NCI-H69 (cell line): Measurements from ENCODE around the gene TEX44.

Source experiments
- DNase-seq: peaks from one replicate; lab custom pipeline; 2025; lab: John Stamatoyannopoulos, UW

Gene TEX44

DNA sequence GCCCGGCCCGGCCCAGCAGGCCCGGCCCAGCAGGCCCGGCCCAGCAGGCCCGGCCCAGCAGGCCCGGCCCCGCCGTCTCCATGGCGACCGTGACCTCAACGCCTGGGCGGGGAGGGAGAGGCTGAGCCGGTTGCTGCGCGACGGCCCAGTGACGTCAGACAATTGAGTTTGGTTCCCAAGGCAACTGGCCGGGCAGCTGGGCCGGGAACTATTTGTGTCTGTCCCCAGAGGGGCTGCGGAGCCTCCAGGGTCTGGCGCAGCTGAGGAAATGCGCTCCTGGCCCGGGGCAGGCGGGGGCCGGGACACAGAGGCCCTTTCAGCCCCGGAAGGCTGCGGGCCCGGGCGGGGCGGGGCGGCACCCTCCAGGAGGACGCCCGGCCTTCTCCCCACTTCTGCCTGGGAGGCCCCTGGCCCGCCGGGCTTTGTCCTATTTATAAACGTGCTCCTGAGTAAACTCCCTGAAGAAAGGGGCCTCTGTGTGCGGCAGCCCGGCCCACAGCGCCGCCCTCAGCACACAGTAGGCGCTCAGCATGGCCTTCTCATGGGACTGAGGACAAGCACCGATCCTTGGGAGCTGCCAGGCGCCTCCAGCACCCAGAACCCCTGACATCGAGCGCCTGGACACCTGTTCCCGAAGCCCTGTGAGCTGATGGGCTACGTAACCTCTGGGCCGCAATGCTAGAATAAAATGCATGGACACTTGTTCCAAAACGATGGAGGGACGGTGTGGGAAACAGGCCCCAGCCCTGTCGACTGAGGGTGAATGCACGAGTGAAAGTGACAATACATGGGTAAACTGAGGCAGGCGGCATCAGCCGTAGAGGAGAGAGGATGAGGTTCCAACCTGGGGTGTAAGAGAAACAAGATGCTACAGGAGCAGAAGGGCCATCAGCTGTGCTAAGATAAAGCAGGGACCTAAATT, 12.3 kb downstream of the TEX44 start:
- DNase-seq: peak; percentile 96

DNA sequence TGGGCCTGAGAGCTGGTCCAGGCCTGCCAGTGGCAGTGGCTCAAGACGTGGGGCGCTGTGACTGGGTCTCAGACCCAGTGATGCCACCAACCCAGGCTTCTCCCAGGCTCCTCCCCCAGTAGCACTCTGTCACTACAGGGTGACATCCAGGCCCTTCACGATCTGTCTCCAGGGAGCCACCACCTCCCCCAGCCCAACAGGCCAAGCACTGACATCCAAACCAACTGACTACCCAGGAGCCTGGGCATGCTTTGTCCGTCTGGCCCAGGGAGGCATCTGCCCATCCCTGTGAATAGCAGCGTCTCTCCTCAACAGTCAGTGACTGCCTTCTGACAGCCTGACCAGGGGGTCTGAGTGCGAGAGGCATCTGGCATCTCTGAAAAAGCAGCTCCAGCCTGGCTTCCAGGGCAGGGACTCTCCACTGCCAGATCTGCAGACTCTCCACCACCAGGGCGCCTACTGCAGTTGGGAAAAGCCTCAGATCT, 13.0 kb downstream of the TEX44 start:
- DNase-seq: peak; percentile 16

- no peak for DNase-seq
Observed at GRCh38 chr2:231606941-231607340, 14.3 kb downstream of the TEX44 start.

GRCh38 chr2:231611273-231612108, 18.8 kb downstream of the TEX44 start:
- peak; percentile 32 for DNase-seq

GRCh38 chr2:231612109-231612455, 19.4 kb downstream of the TEX44 start:
- peak; percentile 21 for DNase-seq

DNA sequence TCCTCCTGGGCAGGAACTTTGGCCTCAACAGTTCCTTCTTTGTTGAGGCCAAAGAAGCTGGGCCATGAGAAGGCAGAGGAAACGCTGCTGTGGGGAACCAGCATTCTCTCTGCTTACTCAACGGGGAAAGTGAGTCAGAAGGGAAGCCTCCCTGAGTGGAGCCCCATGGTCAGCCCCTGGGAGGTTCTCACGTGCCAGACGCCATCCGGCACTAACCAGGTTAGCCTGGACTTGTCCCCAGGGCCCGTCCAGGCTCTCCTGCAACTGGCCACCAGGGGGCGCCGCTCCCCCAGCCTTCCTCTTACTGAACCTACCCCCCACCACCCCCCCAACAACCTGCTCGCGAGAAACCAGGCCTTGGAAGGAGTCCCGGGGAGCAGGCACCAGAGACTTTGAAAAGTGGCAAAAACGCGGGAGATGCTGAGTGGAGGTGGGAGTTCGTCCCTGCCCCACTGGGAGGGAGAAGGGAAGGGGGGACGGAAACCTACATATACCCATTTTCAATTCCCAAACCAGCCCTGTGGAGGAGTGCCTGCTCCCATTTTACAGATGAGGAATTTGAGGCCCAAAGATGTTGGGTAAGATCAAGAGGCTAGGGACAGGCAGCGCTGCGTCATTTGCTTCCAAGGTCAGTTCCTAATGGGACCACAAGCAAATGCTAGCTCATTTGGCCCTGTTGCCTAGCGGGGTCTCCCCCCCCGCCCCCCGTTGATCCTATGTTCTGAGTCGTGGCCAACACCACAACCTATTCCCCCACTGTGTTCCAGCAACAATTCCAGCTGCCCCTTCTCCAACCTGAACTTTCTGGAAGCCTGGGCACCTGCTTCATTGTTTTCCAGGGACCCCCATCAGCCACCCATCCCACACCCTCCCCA, 20.0 kb downstream of the TEX44 start:
- DNase-seq: peak; percentile 80

DNA sequence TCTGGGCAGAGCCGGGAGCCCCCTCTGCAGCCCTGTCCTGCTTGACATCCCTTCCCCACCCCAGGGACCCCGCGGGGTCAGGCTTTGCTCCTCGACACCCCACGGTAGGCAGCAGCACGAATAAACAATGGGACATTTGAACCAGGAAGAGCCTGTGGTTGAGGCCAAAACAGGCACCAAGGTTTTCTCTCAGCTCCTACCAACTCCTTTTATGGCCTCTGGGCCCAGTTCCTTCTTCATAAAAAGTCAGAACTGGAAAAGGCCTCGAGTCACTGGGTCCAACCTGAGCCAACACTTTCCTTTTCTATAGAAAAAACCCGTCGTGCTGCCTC, 20.6 kb downstream of the TEX44 start:
- DNase-seq: peak; percentile 53

DNA sequence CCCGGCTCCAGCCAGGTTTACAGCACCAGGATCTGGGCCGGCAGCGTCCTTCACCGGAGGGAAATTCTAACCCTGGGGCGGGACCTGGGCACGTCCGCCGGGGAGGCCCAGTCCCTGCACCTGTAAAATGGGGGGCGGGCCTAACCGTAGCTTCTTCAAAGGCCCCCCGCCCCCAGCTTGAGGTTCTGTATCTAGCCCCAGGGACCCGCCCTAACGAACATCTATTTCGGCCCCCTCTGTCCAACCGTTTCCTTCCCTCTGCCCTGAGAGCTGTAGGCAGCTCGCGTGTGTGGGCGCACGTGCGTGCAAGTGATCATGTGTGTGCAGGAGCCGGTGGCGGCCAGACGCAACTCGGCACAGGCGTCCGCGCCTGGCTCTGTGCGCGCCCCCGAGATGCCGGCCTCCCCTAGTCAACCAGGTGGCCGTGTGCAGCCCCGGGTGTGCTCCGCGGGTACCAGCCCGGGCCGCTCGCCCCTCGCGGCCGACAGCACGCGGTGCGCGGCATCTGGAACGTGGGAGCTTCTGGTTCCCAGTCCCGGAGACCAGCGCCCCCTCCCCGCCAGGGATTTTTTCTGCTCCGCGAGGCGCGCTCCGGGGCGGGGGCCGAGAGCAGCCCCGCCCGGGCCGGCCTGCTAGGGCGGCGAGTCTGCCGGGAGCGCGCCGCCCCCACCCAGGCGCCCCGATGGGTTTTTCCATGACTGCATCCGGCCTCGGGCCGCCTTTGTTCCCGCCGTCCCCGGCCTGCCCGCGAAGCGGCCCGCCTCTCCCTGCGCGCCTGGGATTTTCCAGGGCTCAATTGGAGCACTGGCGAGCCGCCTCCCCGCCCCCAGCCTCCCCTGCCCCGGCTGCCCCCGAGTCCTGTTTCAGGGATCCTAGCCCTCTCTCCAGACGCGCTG, 21.2 kb downstream of the TEX44 start:
- DNase-seq: peak; percentile 89

- DNase-seq: no peak
Observed at GRCh38 chr2:231614559-231615057, 21.9 kb downstream of the TEX44 start.

DNA sequence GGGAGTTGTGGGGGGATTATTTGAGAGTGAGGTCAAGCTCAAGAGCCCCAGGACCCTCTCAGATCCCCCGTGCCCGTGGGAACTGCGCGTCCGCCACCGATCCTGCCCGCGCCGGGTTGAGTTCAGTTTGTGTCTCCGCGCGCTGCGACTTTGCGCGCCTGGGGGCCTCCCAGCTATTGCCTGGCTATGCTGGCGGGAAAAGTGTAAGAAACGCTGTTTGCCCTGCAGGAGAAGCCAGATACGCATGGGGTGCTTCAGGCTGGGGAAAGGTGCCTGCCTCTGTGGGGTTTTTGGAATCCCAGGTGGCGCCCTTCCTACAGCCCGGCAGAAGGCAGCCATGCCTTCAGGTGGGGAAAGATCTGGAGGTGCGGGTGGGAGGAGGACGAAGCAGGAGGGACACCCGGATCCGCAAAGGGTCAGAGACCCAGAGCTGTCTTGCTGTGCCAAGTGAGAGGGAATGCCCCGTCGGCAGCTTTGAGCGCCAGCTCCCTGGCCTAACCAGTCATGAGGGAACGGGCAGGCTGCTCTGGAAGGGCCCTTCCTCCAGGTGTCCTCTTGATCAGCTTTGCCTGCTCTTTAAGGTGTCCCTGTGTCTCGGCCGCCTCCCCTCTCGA, 22.5 kb downstream of the TEX44 start:
- no peak for DNase-seq

DNA sequence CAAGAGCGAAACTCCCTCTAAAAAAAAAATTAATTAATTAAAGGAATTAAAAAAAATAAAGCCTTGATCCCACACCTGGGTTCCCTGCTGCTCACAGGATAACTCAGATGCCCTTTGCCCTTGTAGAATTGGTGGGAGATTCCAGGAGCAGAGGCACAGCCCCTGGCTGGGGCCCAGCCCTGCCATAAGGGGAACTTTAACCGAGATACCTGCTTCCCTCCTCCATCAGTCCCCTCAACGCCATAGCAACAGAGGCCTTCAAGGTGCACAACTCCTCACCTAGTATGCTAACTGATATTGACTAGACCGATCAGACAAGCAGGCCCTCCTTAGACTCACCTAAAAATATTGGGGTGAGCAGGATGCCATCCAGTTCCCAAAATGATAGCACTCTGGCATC, 23.6 kb downstream of the TEX44 start:
- DNase-seq: no peak

DNA sequence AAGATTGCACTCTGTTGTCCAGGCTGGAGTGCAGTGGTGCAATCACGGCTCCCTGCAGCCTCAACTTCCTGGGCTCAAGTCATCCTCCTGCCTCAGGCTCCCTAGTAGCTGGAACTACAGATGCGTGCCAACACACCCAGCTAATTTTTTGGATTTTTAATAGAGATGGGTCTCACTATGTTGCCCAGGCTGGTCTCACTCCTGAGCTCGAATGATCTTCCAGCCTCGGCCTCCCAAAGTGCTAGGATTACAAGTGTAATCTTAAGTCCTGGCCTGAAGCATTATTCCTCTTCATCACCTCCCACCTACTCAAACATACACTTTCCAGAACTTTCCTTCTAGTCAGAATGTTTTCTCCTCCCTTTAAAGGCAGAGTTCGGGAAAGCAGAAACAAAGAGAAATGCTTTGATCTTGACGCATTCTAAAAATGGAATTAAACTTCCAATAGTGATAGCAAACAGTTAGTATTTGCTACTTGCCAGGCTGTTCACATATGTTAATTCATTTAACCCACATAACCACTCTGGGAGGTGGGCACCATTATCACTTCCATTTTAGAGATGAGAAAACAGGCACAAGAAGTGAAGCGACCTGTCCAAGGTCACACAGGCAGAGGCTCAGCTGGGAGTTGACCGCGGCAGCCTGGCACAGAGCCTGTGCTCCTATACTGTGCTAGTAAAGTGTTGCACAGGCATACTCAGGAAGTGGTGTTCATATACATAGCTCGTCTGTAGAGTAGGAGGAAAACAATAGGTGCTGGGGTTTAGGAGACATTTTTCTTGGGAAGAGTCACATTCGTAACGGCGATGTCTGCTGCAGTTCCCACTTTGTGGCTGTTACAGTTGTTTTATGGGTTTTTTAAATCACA, 24.6 kb downstream of the TEX44 start:
- peak; percentile 3 for DNase-seq

GRCh38 chr2:231621051-231621879, 28.6 kb downstream of the TEX44 start:
- peak; percentile 83 for DNase-seq

DNA sequence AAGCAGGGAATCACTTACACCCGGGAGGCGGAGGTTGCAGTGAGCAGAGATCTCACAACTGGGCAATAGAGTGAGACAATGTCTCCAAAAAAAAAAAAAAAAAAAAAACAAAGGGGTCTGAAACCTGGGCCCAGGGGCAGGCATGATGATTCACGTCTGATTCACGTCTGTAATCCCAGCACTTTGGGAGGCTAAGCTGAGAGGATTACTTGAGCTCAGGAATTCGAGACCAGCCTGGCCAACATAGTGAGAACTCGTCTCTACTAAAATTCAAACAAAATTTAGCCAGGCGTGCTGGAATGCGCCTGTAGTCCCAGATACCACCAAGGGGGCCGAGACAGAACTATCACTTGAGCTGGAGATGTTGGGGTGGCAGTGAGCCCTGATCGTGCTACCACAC, 30.3 kb downstream of the TEX44 start:
- no peak for DNase-seq

DNA sequence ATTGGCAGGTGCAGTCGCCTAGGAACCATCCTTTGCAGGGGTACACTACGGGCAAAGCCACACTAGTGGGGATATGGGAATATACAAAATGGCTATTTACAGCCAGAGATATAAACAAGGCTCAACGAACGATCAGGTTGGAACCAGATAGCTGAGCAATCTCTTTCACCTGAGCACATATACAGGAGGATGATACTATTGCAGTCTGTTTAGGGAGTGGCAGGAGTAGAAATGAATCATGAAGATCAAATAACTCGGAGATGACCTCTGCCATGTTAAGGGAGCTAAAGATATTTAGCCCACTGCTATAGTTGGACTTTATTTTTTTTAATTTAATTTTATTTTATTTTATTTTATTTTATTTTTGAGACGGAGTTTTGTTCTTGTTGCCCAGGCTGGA, 33.8 kb downstream of the TEX44 start:
- no peak for DNase-seq

DNA sequence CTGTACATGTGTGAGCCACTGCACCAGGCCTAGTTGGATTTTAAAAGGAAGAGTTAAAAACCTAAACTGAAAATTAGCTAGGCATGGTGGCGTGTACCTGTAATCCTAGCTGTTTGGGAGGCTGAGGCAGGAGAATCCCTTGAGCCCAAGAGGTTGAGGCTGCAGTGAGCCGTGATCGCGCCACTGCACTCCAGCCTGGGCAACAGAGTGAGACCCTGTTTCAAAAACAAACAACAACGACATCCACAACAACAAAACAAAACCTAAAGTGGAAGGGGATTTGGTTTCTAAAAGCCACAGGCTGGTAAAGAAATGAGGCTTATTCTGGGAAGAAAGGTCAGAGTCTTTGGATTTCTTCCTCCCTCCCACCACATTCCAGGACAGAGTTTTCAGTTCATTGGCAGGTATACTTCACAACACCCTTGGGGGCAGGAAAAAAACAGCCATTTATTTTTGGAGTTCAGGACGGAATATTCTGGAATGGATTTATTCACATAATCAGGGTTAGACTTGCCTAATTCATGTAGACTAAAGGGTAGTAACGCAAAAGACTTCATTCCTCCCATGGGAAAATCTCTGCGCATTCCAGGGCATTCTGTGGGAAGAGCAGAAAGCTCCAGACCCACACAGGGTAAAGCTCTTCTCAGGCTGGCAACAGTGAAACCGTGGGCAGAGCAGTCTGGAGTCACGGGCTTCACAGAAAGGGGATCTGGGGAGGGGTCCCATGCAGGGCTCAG, 34.9 kb downstream of the TEX44 start:
- no peak for DNase-seq

DNA sequence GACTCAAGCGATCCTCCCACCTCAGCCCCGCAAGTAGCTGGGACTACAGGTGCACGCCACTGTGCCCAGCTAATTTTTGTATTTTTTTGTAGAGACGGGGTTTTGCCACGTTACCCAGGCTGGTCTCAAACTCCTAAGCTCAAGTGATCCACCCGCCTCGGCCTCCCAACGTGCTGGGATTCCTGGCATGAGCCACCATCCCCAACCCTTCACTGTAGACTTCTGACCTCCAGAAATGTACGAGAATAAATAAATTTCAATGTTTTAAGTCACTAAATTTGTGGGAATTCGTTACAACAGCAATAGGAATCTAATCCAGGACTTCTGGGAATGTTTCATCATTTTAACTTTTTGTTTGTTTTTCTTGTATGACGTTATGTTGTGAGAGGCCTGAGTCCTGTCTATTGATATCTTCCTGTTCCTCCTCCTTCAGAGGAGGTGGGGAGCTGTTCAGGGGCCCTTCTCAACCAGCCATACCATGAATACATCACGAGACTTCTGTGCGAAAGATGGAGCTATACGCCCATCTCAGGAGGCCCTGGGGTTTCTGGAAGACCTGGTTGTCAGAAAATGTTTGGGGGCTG, 40.0 kb downstream of the TEX44 start:
- no peak for DNase-seq
